HG03097 (cell line): ENCODE data around the gene GNAO1.

Source experiments
- ATAC-seq: cut with Tn5 transposase; IDR thresholded peaks from one replicate; pipeline ENCODE4 v1.9.1; 2021; ENCODE audit not compliant: unreplicated experiment, low FRiP score

The GNAO1 gene

GRCh38 chr16:56191156-56191815 lies at the start of gene GNAO1:
Gene GNAO1, plus strand, starts transcription at chr16:56191489. Its CDS starts 747 bp downstream, at chr16:56192236.
- ATAC-seq, result no peak

- no peak for ATAC-seq
These were observed 47.6 kb upstream of the GNAO1 start for GRCh38 chr16:56143666-56144065.

- no peak for ATAC-seq
These were observed 45.9 kb upstream of the GNAO1 start for GRCh38 chr16:56145369-56145768.

- ATAC-seq, result no peak
These were observed 39.7 kb upstream of the GNAO1 start for GRCh38 chr16:56151621-56152020.

GRCh38 chr16:56161658-56162057 lies 29.6 kb upstream of the GNAO1 start:
- ATAC-seq, result no peak

- ATAC-seq, result no peak
These were observed 28.2 kb upstream of the GNAO1 start for GRCh38 chr16:56163089-56163488.

GRCh38 chr16:56163938-56164337 lies 27.4 kb upstream of the GNAO1 start:
- ATAC-seq, result no peak

GRCh38 chr16:56164636-56165035 lies 26.7 kb upstream of the GNAO1 start:
- no peak for ATAC-seq

- ATAC-seq, result no peak
These were observed 16.9 kb upstream of the GNAO1 start for GRCh38 chr16:56174411-56174810.

GRCh38 chr16:56181401-56181800 lies 9.9 kb upstream of the GNAO1 start:
- ATAC-seq, result no peak

- ATAC-seq, result no peak
These were observed 8.0 kb upstream of the GNAO1 start for GRCh38 chr16:56183266-56183665.

GRCh38 chr16:56190048-56190676 lies 1.1 kb upstream of the GNAO1 start:
- no peak for ATAC-seq

GRCh38 chr16:56190677-56191155 lies 573 bp upstream of the GNAO1 start:
- ATAC-seq, result no peak

GRCh38 chr16:56191835-56192634 lies 746 bp downstream of the GNAO1 start:
- ATAC-seq, result no peak

- ATAC-seq, result no peak
These were observed 1.3 kb downstream of the GNAO1 start for GRCh38 chr16:56192635-56192945.

GRCh38 chr16:56192986-56193945 lies 2.0 kb downstream of the GNAO1 start:
- no peak for ATAC-seq

GRCh38 chr16:56193951-56194726 lies 2.9 kb downstream of the GNAO1 start:
- no peak for ATAC-seq

- ATAC-seq, result no peak
These were observed 3.9 kb downstream of the GNAO1 start for GRCh38 chr16:56195151-56195550.

- ATAC-seq, result no peak
These were observed 5.1 kb downstream of the GNAO1 start for GRCh38 chr16:56196381-56196780.
